ENCODE measurements around the gene THUMPD3. TPM values are rescaled to one million over a fixed set of nuclear protein-coding genes. Genes with fewer than 3 reads are reported as not detected.

The THUMPD3 gene
- total RNA-seq: 75.8 TPM

GRCh38 chr3:9362731-9363530 lies at the start of gene THUMPD3:
TSS of gene THUMPD3 (plus strand) at chr3:9363054. CDS start at chr3:9365069, 2,015 bp downstream.

DNA sequence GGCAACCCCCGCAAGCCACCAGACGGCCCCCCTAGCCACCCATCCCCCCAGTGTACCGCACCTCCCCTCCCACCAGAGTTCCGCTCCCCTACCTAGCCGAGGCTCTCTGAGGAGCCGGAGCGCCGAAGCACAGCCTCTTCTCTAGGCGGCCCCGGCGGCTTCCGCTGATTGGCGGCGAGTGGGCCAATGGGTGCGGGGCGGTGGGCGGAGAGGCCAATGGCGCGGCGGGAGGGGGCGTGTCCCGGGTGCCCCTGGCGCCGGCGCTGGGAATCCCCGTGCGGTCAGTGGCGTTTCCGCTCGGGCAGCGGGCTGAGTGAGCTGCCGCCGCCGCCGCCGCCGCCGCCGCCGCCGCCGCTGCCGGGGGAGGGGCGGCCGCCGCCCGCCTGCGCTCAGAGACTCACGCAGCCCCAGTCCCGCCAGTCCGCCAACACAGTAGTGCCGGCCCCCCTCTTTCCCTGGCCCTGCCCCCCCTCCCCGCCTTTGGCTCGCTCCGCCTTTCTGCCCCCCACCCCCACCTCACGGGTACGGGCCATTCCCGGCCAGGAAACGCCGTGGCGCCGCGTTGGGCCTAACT lies 34.6 kb downstream of the THUMPD3 start, which contains the start of gene SETD5:
Gene SETD5, plus strand, starts transcription at position 284 of the 574 bp plus-strand sequence. CDS start 31,324 bp downstream, outside the sequence.

Other genes starting within 250 kb of the THUMPD3 start
- 90.3 TPM for gene SRGAP3, start 113.4 kb upstream of the THUMPD3 start, total RNA-seq
- gene SETD5, start 34.6 kb downstream of the THUMPD3 start, total RNA-seq: 185 TPM
- 16.8 TPM for gene LHFPL4, start 190.8 kb downstream of the THUMPD3 start, total RNA-seq